SK-N-SH (cell line): ENCODE measurements around the gene PLEKHA8. TPM values are rescaled to one million over a fixed set of nuclear protein-coding genes. Genes with fewer than 3 reads are reported as not detected.

ENCODE experiments used
- CTCF ChIA-PET: fragments of 300-600, 350-600 bp; formaldehyde crosslinking; extraction: SDS; loops from one replicate; lab custom pipeline; 2021; lab: Yijun Ruan, JAX
- POLR2A ChIA-PET: fragments of 350-600 bp; sonication (Branson Sonifier 250); formaldehyde crosslinking; extraction: SDS; loops from one replicate; lab custom pipeline; 2020; ENCODE audit warnings: antibody characterized with exemption, inconsistent platforms; lab: Yijun Ruan, JAX
- DNase-seq: peaks from one replicate; pipeline ENCODE4 v3.0.0; 2012
- H2AFZ ChIP-seq: fragments of 200-600 bp; sonication (generic); 2 replicates; pipeline ENCODE4 v1.8.1; 2016; ENCODE audit warnings: antibody characterized with exemption, mild to moderate bottlenecking, low read depth
- H3F3A ChIP-seq: fragments of 200-600 bp; sonication (generic); replicated peaks from 2 replicates; pipeline ENCODE3; 2016; ENCODE audit warnings: antibody characterized with exemption, mild to moderate bottlenecking; ENCODE audit not compliant: insufficient read depth
- H3K27ac ChIP-seq, 2 experiments: fragments of 200-500 bp in 1 of 2; fragments of 200-600 bp in 1 of 2; sonication (Bioruptor generic) in 1 of 2; sonication (generic), shearing (Covaris generic) in 1 of 2; 2 replicates each; pipeline versions ENCODE4 v1.5.1 to v1.6.1; 2014 to 2016; ENCODE audit warnings: low read depth in 2 of 2, inconsistent platforms in 1 of 2, low read length in 1 of 2, mild to moderate bottlenecking in 1 of 2, mixed read lengths in 1 of 2
- H3K27me3 ChIP-seq: fragments of 200-600 bp; sonication (generic), shearing (Covaris generic); 2 replicates; pipeline ENCODE4 v1.6.1; 2016; ENCODE audit warnings: mixed run types; ENCODE audit not compliant: insufficient read depth
- H3K36me3 ChIP-seq, 2 experiments: fragments of 200-500 bp in 1 of 2; fragments of 200-600 bp in 1 of 2; sonication (Bioruptor generic) in 1 of 2; sonication (generic) in 1 of 2; replicated peaks in 1 of 2; 2 replicates each; pipeline versions ENCODE3 to v1.5.1; 2014 to 2016; ENCODE audit warnings: low read length in 1 of 2, mild to moderate bottlenecking in 1 of 2; ENCODE audit not compliant: insufficient read depth in 2 of 2, control insufficient read depth in 1 of 2
- H3K4me1 ChIP-seq, 2 experiments: fragments of 200-500 bp in 1 of 2; fragments of 200-600 bp in 1 of 2; sonication (Bioruptor generic) in 1 of 2; sonication (generic), shearing (Covaris generic) in 1 of 2; 2 replicates each; pipeline versions ENCODE4 v1.5.1 to v1.6.1; 2014 to 2016; ENCODE audit warnings: low read depth in 1 of 2, low read length in 1 of 2, mixed run types in 1 of 2; ENCODE audit not compliant: insufficient read depth in 2 of 2, control insufficient read depth in 1 of 2
- H3K4me2 ChIP-seq: fragments of 200-600 bp; sonication (generic), shearing (Covaris generic); 2 replicates; pipeline ENCODE4 v1.6.1; 2017; ENCODE audit warnings: mixed run types
- H3K4me3 ChIP-seq, 2 experiments: fragments of 200-500 bp in 1 of 2; fragments of 200-600 bp in 1 of 2; sonication (Bioruptor generic) in 1 of 2; sonication (generic), shearing (Covaris generic) in 1 of 2; 2 replicates each; pipeline versions ENCODE4 v1.5.1 to v1.8.1; 2014 to 2016; ENCODE audit warnings: low read depth in 2 of 2, inconsistent platforms in 1 of 2, low read length in 1 of 2, mild to moderate bottlenecking in 1 of 2, mixed read lengths in 1 of 2, moderate library complexity in 1 of 2
- H3K79me2 ChIP-seq: fragments of 200-600 bp; sonication (generic); 2 replicates; pipeline ENCODE4 v1.8.1; 2017; ENCODE audit warnings: mild to moderate bottlenecking; ENCODE audit not compliant: insufficient read depth
- H3K9ac ChIP-seq: fragments of 200-600 bp; sonication (generic); 2 replicates; pipeline ENCODE4 v1.6.1; 2017; ENCODE audit warnings: mixed run types
- H3K9me2 ChIP-seq: fragments of 200-600 bp; sonication (generic); 2 replicates; pipeline ENCODE4 v1.6.1; 2017; ENCODE audit warnings: mixed run types
- H3K9me3 ChIP-seq: fragments of 200-600 bp; sonication (generic); 2 replicates; pipeline ENCODE4 v1.6.1; 2017; ENCODE audit warnings: mixed run types, mild to moderate bottlenecking, moderate library complexity
- H4K20me1 ChIP-seq: fragments of 200-600 bp; sonication (generic); 2 replicates; pipeline ENCODE4 v1.6.1; 2017; ENCODE audit warnings: mild to moderate bottlenecking, mixed run types; ENCODE audit not compliant: insufficient read depth
- CHD2 ChIP-seq: fragments of 150-350 bp; IDR thresholded peaks from 2 replicates; pipeline ENCODE4 v1.6.1; 2018; ENCODE audit warnings: low read length; ENCODE audit not compliant: partially characterized antibody
- FOSL2 ChIP-seq: IDR thresholded peaks from 2 replicates; pipeline ENCODE4 v1.4.0; 2012; ENCODE audit warnings: low read depth, mild to moderate bottlenecking, moderate library complexity, borderline replicate concordance
- FOXJ3 ChIP-seq: sonication (generic); formaldehyde crosslinking; IDR thresholded peaks from 2 replicates; pipeline ENCODE4 v1.5.1; 2020; ENCODE audit warnings: mild to moderate bottlenecking, missing genetic modification reagents
- GABPA ChIP-seq: IDR thresholded peaks from 2 replicates; pipeline ENCODE4 v1.4.0; 2012; ENCODE audit warnings: low read depth, mild to moderate bottlenecking
- GATA2 ChIP-seq: sonication (generic); formaldehyde crosslinking; IDR thresholded peaks from 2 replicates; pipeline ENCODE4 v1.5.0; 2020; ENCODE audit warnings: mild to moderate bottlenecking, missing genetic modification reagents
- IRF3 ChIP-seq: fragments of 150-350 bp; IDR thresholded peaks from 2 replicates; pipeline ENCODE4 v1.6.1; 2016; ENCODE audit warnings: mild to moderate bottlenecking, low read depth, low read length
- JUND ChIP-seq: IDR thresholded peaks from 2 replicates; pipeline ENCODE4 v1.4.0; 2012
- MEF2A ChIP-seq: IDR thresholded peaks from 2 replicates; pipeline ENCODE4 v1.4.0; 2012; ENCODE audit warnings: low read depth, borderline replicate concordance
- NFIC ChIP-seq: IDR thresholded peaks from 2 replicates; pipeline ENCODE4 v1.4.0; 2012; ENCODE audit warnings: borderline replicate concordance
- PBX3 ChIP-seq: IDR thresholded peaks from 2 replicates; pipeline ENCODE4; 2012
- REST ChIP-seq: IDR thresholded peaks from 2 replicates; pipeline ENCODE4 v1.6.1; 2012; ENCODE audit warnings: mild to moderate bottlenecking, low read depth, low read length, moderate library complexity
- SIN3A ChIP-seq: IDR thresholded peaks from 2 replicates; pipeline ENCODE4 v1.6.1; 2012; ENCODE audit warnings: low read depth, mild to moderate bottlenecking, low read length, moderate library complexity, borderline replicate concordance
- SMC3 ChIP-seq: IDR thresholded peaks from 2 replicates; pipeline ENCODE4 v1.6.1; 2012; ENCODE audit warnings: low read depth, low read length, improper control_type of control experiment
- TCF12 ChIP-seq: IDR thresholded peaks from 2 replicates; pipeline ENCODE4 v1.4.0; 2012
- TEAD4 ChIP-seq: IDR thresholded peaks from 2 replicates; pipeline ENCODE4 v1.4.0; 2012; ENCODE audit warnings: mild to moderate bottlenecking, borderline replicate concordance; ENCODE audit not compliant: insufficient read depth
- USF1 ChIP-seq: IDR thresholded peaks from 2 replicates; pipeline ENCODE4 v1.4.0; 2012; ENCODE audit warnings: low read depth, borderline replicate concordance
- YY1 ChIP-seq: IDR thresholded peaks from 2 replicates; pipeline ENCODE4 v1.4.0; 2012; ENCODE audit warnings: low read depth, mild to moderate bottlenecking
- WGBS: methylation state at CpG from one replicate; pipeline ENCODE4 v1.1.6; 2017; ENCODE audit warnings: low lambda C conversion rate; 5-methylcytosine and 5-hydroxymethylcytosine counted together
- polyA plus RNA-seq, 3 experiments: library from polyadenylated mRNA; depleted of rRNA; stranded (reverse); fragments of >200 nt; gene quantifications; 2 replicates each; pipeline ENCODE4 v1.2.3, GENCODE V29; 2012
- TF ChIP-seq, protein P1 (sequence below): fragments of 200-600 bp; sonication (generic); IDR thresholded peaks from 2 replicates; pipeline ENCODE4 v1.6.1; 2017; ENCODE audit warnings: antibody characterized with exemption, mild to moderate bottlenecking, moderate library complexity

Gene PLEKHA8
- polyA plus RNA-seq, 1 of the 3 experiments (the other 2 are of a cell fraction), result 4.9 TPM

- Histone ChIP-seq H3K9ac (peak overlapping the region; percentile 33; the same call in 1 of the 2 replicates), H2AFZ (peak overlapping the region; percentile 79), H3K27me3 (no peaks in the 10 kb centered on the region), H4K20me1 (no peaks in the 10 kb centered on the region), H3K79me2 (peaks cover 80% of the 10 kb centered on the region), H3K4me2 (peak overlapping the region; percentile 91), H3K36me3 (peaks cover 0 to 3% of the 10 kb centered on the region in 2 experiments), H3F3A (peaks cover 29% of the 10 kb centered on the region), H3K27ac (peak overlapping the region; percentile 88 to 90; a peak in 3 of 4 replicates), H3K4me1 (peaks cover 6 to 10% of the 10 kb centered on the region in 2 experiments; a peak in 2 of 4 replicates), H3K9me2 (no peaks in the 10 kb centered on the region), H3K9me3 (no peaks in the 10 kb centered on the region)
- DNase-seq, result no peak
- POLR2A ChIA-PET, result no interaction called here
- CTCF ChIA-PET, result interaction anchor here (1.0 to 5.9 kb wide), 4 partner anchors 23 to 75 kb away, joined by 3 to 21 read pairs (median 3); no protein-coding TSS in a partner anchor
- TF ChIP-seq YY1 (no peak), NFIC (no peak), FOSL2 (peak; percentile 17; the same call in 1 of the 2 replicates), CHD2 (no peak), TCF12 (no peak), USF1 (no peak), PBX3 (no peak)
- TF ChIP-seq, protein P1, sequence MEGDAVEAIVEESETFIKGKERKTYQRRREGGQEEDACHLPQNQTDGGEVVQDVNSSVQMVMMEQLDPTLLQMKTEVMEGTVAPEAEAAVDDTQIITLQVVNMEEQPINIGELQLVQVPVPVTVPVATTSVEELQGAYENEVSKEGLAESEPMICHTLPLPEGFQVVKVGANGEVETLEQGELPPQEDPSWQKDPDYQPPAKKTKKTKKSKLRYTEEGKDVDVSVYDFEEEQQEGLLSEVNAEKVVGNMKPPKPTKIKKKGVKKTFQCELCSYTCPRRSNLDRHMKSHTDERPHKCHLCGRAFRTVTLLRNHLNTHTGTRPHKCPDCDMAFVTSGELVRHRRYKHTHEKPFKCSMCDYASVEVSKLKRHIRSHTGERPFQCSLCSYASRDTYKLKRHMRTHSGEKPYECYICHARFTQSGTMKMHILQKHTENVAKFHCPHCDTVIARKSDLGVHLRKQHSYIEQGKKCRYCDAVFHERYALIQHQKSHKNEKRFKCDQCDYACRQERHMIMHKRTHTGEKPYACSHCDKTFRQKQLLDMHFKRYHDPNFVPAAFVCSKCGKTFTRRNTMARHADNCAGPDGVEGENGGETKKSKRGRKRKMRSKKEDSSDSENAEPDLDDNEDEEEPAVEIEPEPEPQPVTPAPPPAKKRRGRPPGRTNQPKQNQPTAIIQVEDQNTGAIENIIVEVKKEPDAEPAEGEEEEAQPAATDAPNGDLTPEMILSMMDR, result no peak
- TF ChIP-seq, all 33 proteins: peak for 1
- WGBS, result 54% methylated on average over 2 of the region's 2 CpGs
- no peak overlapping the region for H3K4me3 ChIP-seq
Measured at GRCh38 chr7:29987083-29987482, 41.1 kb upstream of the PLEKHA8 start.

DNA sequence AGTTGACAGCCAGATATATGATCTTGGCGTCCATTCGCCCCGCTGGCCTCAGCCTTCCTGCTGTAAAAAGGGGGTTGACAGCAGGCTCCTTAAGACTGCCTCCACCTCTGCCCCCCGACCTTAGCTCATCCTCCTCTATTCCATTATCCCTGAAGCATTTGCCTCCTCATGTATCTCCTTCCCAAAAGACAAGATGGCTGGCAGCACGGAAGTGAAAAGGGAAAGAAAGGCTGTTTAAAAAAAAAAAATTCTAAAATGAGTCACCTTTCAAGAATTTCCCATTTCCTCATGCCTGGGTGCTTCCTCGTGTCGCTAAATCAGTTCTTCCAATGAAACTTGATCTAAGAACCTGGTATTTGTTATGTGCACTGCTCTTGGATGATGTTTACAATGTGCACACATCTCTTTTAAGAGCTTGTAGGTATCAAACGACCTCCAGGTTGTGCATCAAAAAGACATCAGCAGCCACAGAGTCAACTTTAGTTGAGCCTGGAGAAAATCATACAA lies 40.3 kb upstream of the PLEKHA8 start:
- ChIA-PET CTCF (interaction anchor here (0.8 to 5.9 kb wide), 7 partner anchors 10 to 109 kb away, joined by 3 to 21 read pairs (median 3); no protein-coding TSS in a partner anchor), POLR2A (interaction anchor here (0.7 kb wide), 1 partner anchor 10 kb away, joined by 4 read pairs; no protein-coding TSS in a partner anchor)
- H3K9me3 ChIP-seq, result peaks cover 4% of the 10 kb centered on the region; the same call in 1 of the 2 replicates
- WGBS, result 38% methylated on average over 8 of the region's 8 CpGs
- no peaks in the 10 kb centered on the region for H3K27me3 ChIP-seq
- no peaks in the 10 kb centered on the region for H3K9me2 ChIP-seq
- peak overlapping the region; percentile 88 to 90 for H3K27ac ChIP-seq
- peak overlapping the region; percentile 91 for H3K4me2 ChIP-seq
- H2AFZ ChIP-seq, result peak overlapping the region; percentile 84
- DNase-seq, result peak; percentile 36
- H3K9ac ChIP-seq, result peak overlapping the region; percentile 92
- H3K4me1 ChIP-seq, result peaks cover 6 to 10% of the 10 kb centered on the region in 2 experiments; a peak in 2 of 4 replicates
- no peaks in the 10 kb centered on the region for H4K20me1 ChIP-seq
- peak overlapping the region; percentile 87 for H3K4me3 ChIP-seq
- H3K79me2 ChIP-seq, result peaks cover 72% of the 10 kb centered on the region
- peaks cover 29% of the 10 kb centered on the region for H3F3A ChIP-seq
- H3K36me3 ChIP-seq, result peaks cover 0 to 3% of the 10 kb centered on the region in 2 experiments
- peak; percentile 95 for TF ChIP-seq FOSL2
- peak; percentile 52; the same call in 1 of the 2 replicates for TF ChIP-seq SIN3A
- peak; percentile 40; the same call in 1 of the 2 replicates for TF ChIP-seq FOXJ3 (CRISPR knock-in tag)
- 0 out of 2 replicates have a peak, but pooled peaks have one; percentile 31 for TF ChIP-seq MEF2A
- no peak for TF ChIP-seq IRF3
- peak; percentile 69 for TF ChIP-seq TCF12
- TF ChIP-seq CHD2, result no peak
- peak; percentile 43 for TF ChIP-seq GABPA
- no peak for TF ChIP-seq SMC3
- TF ChIP-seq TEAD4, result peak; percentile 85; the same call in 1 of the 2 replicates
- TF ChIP-seq GATA2 (CRISPR knock-in tag), result no peak
- no peak for TF ChIP-seq REST
- peak; percentile 94 for TF ChIP-seq JUND
